ENCODE measurements around the gene SECTM1.

Gene SECTM1

DNA sequence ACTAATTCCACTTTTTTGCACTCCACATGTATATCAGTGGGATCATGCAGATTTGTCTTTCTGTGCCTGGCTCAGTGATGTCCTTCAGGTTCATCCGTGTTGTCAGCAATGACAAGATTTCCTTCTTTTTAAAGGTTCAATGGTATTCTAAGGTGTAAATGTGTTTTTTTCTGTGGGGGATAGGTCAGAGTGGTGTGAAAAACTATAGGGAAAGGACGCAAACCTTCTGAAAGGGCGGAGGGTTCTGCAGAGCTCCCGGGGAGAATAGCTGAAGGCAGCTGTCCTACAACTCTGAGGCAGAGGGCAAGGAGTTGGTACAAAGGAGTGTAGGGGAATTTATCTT lies 38.1 kb downstream of the SECTM1 start:
- Histone ChIP-seq H3K4me2 (ENCODE audit: low read length) (no peak overlapping the region), H3K9ac (ENCODE audit: low read depth, low read length) (no peak overlapping the region), H3K4me1 (ENCODE audit: control insufficient read depth, insufficient read depth, low read length) (peaks cover 57% of the 10 kb centered on the region), H3K4me3 (ENCODE audit: low read length) (no peak overlapping the region), H3K36me3 (ENCODE audit: insufficient read depth, low read length) (no peaks in the 10 kb centered on the region), H3K9me3 (replicated peaks; ENCODE audit: low read length) (no peaks in the 10 kb centered on the region), H3K27me3 (ENCODE audit: control insufficient read depth, insufficient read depth, low read length) (no peaks in the 10 kb centered on the region)

DNA sequence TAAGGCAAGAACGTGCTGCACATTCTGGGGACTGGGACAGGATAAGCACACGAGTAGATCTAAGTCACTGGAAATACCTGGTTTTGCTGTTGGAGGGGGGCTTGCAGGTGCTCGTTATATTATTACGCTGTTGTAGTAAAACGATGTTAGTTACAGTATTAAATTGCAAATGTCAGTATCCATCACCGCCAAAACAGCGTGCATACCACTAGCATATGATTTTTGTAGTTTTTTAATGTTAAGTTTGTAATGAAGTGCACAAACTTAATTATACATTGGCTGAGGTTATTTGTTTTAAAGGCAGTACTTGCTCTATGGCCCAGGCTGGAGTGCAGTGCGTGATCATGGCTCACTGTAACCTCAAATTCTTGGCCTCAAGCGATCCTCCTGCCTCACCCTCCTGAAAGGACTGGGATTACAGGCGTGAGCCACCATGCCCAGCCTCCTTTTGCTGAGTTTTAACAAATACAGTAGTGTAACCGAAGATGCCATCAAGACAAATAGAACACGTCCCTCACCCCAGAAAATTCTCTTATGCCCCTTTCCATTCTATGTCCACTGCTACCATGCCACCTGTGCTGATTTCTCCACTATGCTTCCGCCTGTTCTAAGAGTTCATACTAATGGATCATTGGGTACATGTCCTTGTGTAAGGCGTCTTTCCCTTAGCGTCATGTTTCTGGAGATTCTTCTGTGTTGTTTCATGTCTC lies 39.3 kb downstream of the SECTM1 start:
- peak overlapping the region; percentile 78 for H3K4me2 ChIP-seq (ENCODE audit: low read length)
- peak overlapping the region; percentile 62 for H3K4me3 ChIP-seq (ENCODE audit: low read length)
- peak overlapping the region; percentile 77 for H3K9ac ChIP-seq (ENCODE audit: low read depth, low read length)
- peaks cover 51% of the 10 kb centered on the region for H3K4me1 ChIP-seq (ENCODE audit: control insufficient read depth, insufficient read depth, low read length)
- no peaks in the 10 kb centered on the region for H3K36me3 ChIP-seq (ENCODE audit: insufficient read depth, low read length)
- H3K27me3 ChIP-seq (ENCODE audit: control insufficient read depth, insufficient read depth, low read length), result no peaks in the 10 kb centered on the region
- H3K9me3 ChIP-seq (replicated peaks; ENCODE audit: low read length), result no peaks in the 10 kb centered on the region

DNA sequence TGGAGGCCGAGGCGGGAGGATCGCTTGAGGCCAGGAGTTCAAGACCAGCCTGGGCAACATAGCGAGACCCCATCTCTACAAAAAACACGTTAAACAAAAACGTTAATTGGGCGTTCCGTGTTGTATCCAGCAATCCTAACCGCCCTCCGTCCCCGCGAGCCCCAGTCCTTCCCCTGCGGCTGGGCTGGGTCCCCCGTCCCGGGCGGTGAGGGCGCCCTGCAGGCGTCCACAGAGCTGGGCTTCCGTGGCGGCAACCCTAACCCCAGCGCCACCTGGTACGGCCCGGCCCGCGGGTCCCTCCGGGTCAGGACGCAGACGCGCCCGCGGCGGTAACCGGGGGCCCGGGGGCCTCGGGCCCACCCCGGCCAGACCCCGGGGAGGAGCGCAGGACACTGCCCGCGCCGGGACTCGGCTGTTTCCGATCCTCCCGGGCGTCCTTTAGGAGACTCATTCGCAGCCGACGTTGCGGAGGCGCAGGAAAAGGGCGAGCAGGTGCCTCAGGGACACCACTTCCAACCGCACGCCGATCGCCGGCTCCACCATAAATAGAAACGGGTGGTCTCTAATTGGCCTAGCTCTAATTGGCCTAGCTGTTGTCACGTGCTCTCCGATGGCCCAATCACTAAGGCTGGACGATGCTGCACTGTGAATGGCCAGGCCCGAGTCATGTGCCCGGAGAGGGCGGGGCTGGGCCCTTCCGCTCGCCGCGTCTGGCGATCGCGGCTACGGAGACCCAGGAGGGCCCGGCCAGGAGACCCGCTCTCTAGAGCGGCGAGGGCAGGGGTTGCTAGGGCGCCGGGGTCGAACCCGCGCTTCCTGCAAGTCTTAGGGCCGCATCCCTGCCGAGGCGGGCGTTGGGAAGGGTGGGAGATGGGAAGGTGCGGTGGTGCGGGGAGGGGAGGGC lies 41.1 kb downstream of the SECTM1 start:
- Histone ChIP-seq H3K36me3 (ENCODE audit: insufficient read depth, low read length) (no peaks in the 10 kb centered on the region), H3K9me3 (replicated peaks; ENCODE audit: low read length) (no peaks in the 10 kb centered on the region), H3K9ac (ENCODE audit: low read depth, low read length) (peak overlapping the region; percentile 91), H3K4me3 (ENCODE audit: low read length) (peak overlapping the region; percentile 86), H3K4me2 (ENCODE audit: low read length) (peak overlapping the region; percentile 95), H3K4me1 (ENCODE audit: control insufficient read depth, insufficient read depth, low read length) (peaks cover 52% of the 10 kb centered on the region), H3K27me3 (ENCODE audit: control insufficient read depth, insufficient read depth, low read length) (no peaks in the 10 kb centered on the region)

- Histone ChIP-seq H3K9me3 (replicated peaks; ENCODE audit: low read length) (no peaks in the 10 kb centered on the region), H3K36me3 (ENCODE audit: insufficient read depth, low read length) (no peaks in the 10 kb centered on the region), H3K27me3 (ENCODE audit: control insufficient read depth, insufficient read depth, low read length) (no peaks in the 10 kb centered on the region), H3K4me1 (ENCODE audit: control insufficient read depth, insufficient read depth, low read length) (peaks cover 52% of the 10 kb centered on the region), H3K9ac (ENCODE audit: low read depth, low read length) (peak overlapping the region; percentile 91), H3K4me2 (ENCODE audit: low read length) (peak overlapping the region; percentile 95), H3K4me3 (ENCODE audit: low read length) (peak overlapping the region; percentile 86)
Measured at GRCh38 chr17:82291582-82292250, 41.9 kb downstream of the SECTM1 start.

DNA sequence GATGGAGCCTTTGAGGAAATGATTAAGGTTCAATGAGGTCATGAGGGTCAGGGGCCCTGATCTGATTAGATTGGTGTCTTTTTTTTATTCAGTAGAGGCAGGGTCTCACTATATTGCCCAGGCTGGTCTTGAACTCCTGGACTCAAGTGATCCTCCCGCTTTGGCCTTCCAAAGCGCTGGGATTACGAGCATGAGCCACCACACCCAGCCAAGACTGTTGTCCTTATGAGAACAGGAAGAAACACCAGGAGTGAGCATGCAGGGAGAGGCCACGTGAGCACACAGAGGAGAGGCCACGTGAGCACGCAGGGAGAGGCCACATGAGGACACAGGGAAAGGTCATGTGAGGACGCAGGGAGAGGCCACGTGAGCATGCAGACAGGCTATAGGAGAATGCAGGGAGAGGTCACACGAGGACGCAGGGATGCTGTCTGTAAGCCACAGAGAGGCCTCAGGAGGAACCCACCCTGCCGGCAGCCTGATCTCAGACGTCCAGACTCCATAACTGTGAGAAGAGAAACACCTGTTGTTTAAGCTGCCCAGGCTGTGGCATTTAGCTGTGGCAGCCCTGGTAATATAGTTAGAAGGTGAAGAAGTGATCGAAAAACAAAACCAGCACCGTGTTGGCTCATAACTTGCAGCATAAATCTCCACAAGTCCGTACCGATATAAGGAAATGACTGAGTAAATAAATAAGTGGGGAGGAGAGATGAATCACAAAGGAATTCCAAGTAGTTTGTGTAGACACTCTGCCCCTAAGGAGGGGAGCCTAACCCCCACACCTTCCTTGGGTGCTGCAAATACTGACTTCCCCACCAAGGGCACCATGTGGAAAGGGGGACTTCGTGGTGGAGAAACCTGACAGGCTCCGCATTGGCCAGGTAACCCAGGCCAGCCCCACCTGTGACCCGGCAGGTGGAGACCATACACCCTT lies 45.4 kb downstream of the SECTM1 start:
- Histone ChIP-seq H3K36me3 (ENCODE audit: insufficient read depth, low read length) (no peaks in the 10 kb centered on the region), H3K4me3 (ENCODE audit: low read length) (peak overlapping the region; percentile 33), H3K4me1 (ENCODE audit: control insufficient read depth, insufficient read depth, low read length) (peaks cover 42% of the 10 kb centered on the region), H3K27me3 (ENCODE audit: control insufficient read depth, insufficient read depth, low read length) (no peaks in the 10 kb centered on the region), H3K9ac (ENCODE audit: low read depth, low read length) (peak overlapping the region; percentile 56), H3K4me2 (ENCODE audit: low read length) (peak overlapping the region; percentile 54), H3K9me3 (replicated peaks; ENCODE audit: low read length) (no peaks in the 10 kb centered on the region)

DNA sequence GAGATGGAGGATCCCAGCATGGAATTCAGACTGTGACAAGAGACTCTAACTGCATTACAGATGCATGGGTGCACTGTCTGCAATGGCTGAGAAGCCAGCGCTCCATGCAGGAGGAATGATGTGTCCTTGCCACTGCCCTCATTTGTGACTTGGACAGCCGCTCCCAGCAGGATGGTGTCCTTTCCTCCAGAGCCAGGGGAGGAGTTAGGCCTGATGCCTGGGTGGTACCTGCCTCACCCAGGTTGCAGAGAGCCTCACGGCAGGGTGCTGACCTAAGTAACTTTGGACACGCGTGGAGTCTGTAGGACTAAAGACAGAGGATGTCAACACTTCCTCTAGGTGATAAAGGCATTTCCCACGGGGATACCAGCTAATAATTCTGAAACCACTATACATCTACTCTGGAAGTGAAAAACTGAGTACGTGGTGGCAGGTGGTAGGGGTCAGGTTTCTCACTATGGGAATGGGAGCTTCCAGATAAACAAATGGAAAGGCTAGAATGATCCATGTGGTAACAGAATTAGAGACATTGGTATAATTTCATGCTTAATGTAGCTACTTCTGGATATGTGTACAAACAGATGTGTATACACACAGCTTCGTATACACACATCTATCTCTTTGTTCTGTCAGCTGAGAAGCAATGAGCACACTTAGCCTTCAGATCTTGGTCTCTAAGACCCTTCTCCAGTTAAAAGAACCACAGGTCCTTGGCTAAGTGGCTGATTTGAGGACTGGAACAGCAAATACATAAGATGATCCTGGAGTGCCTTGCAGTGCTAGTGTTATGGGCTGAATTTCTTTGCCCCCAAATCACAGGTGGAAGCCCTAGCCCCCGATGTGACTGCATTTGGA lies 46.3 kb downstream of the SECTM1 start:
- no peaks in the 10 kb centered on the region for H3K36me3 ChIP-seq (ENCODE audit: insufficient read depth, low read length)

GRCh38 chr17:82285141-82285540 lies 48.4 kb downstream of the SECTM1 start:
- H3K4me1 ChIP-seq (ENCODE audit: control insufficient read depth, insufficient read depth, low read length), result peaks cover 55% of the 10 kb centered on the region
- no peak overlapping the region for H3K4me3 ChIP-seq (ENCODE audit: low read length)
- H3K4me2 ChIP-seq (ENCODE audit: low read length), result no peak overlapping the region
- no peaks in the 10 kb centered on the region for H3K9me3 ChIP-seq (replicated peaks; ENCODE audit: low read length)
- no peaks in the 10 kb centered on the region for H3K27me3 ChIP-seq (ENCODE audit: control insufficient read depth, insufficient read depth, low read length)
- no peak overlapping the region for H3K9ac ChIP-seq (ENCODE audit: low read depth, low read length)
- no peaks in the 10 kb centered on the region for H3K36me3 ChIP-seq (ENCODE audit: insufficient read depth, low read length)

More for the DNA sequence above, 46.3 kb downstream of the SECTM1 start:
- Histone ChIP-seq H3K27me3 (ENCODE audit: control insufficient read depth, insufficient read depth, low read length) (no peaks in the 10 kb centered on the region), H3K9me3 (replicated peaks; ENCODE audit: low read length) (no peaks in the 10 kb centered on the region), H3K4me3 (ENCODE audit: low read length) (peak overlapping the region; percentile 33), H3K4me1 (ENCODE audit: control insufficient read depth, insufficient read depth, low read length) (peaks cover 49% of the 10 kb centered on the region), H3K9ac (ENCODE audit: low read depth, low read length) (peak overlapping the region; percentile 56), H3K4me2 (ENCODE audit: low read length) (peak overlapping the region; percentile 54)

GRCh38 chr17:82283208-82283749 lies 50.3 kb downstream of the SECTM1 start:
- peaks cover 46% of the 10 kb centered on the region for H3K4me1 ChIP-seq (ENCODE audit: control insufficient read depth, insufficient read depth, low read length)
- H3K27me3 ChIP-seq (ENCODE audit: control insufficient read depth, insufficient read depth, low read length), result no peaks in the 10 kb centered on the region
- H3K9me3 ChIP-seq (replicated peaks; ENCODE audit: low read length), result no peaks in the 10 kb centered on the region
- H3K9ac ChIP-seq (ENCODE audit: low read depth, low read length), result peak overlapping the region; percentile 30
- H3K36me3 ChIP-seq (ENCODE audit: insufficient read depth, low read length), result no peaks in the 10 kb centered on the region
- H3K4me3 ChIP-seq (ENCODE audit: low read length), result peak overlapping the region; percentile 20
- peak overlapping the region; percentile 42 for H3K4me2 ChIP-seq (ENCODE audit: low read length)

- H3K9ac ChIP-seq (ENCODE audit: low read depth, low read length), result peak overlapping the region; percentile 30
- no peaks in the 10 kb centered on the region for H3K9me3 ChIP-seq (replicated peaks; ENCODE audit: low read length)
- peaks cover 38% of the 10 kb centered on the region for H3K4me1 ChIP-seq (ENCODE audit: control insufficient read depth, insufficient read depth, low read length)
- peak overlapping the region; percentile 20 for H3K4me3 ChIP-seq (ENCODE audit: low read length)
- H3K36me3 ChIP-seq (ENCODE audit: insufficient read depth, low read length), result no peaks in the 10 kb centered on the region
- H3K27me3 ChIP-seq (ENCODE audit: control insufficient read depth, insufficient read depth, low read length), result no peaks in the 10 kb centered on the region
- H3K4me2 ChIP-seq (ENCODE audit: low read length), result peak overlapping the region; percentile 42
Measured at GRCh38 chr17:82282239-82283207, 51.0 kb downstream of the SECTM1 start.

Measured in skeletal muscle satellite cell (primary cell).